ENCODE data around the gene PIP5K1C. TPM values are rescaled to one million over a fixed set of nuclear protein-coding genes. Genes with fewer than 3 reads are reported as not detected.

PIP5K1C gene
- total and polyA plus RNA-seq, 9 of the 15 experiments (the other 6 are each of a cell fraction or from before 2014, with no cell fraction given), result 0.38 to 22.1 (median 4.1) TPM

DNA sequence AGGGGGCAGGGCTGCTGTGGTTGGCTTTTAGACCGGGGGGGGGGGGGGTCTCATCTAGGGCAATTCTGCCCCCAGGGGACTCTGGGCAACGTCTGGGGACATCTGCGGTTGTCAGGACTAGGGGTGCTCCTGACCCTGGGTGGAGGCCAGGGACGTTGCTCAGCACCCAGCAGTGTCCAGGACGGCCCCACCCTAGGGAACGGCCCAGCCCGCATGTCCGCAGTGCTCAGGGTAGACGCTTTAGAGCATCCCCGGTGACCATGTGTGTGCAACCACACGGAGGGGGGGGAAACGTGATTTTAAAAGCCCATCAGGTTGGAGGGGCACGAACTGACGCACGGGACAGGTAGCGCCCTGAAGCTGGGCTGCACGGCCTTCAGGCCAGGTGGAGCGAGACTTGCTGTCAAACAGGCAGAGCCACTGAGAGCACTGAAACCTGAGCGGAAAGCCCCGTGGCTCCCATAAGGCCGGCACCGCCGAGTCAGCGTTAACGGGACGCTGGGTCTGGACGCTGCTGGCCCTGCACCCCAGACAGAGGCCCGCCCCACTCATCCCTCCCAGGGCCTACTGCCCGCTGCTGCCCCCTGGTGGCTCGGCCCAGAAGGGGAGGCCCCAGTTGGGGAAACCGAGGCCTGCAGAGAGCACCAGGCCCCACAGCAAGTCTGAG, 82.0 kb downstream of the PIP5K1C start (continued):
- no peak for TF ChIP-seq NKRF (IDR thresholded peaks at IDR 0.05; ENCODE audit: borderline replicate concordance)
- TF ChIP-seq BHLHE40 (IDR thresholded peaks at IDR 0.05; ENCODE audit: low read length), result no peak
- TF ChIP-seq TAF1 (IDR thresholded peaks at IDR 0.05; ENCODE audit: control insufficient read depth, extremely low read depth, insufficient read depth, low read length, severe bottlenecking), result no peak
- no peak for TF ChIP-seq GABPA (tag; conservative IDR thresholded peaks at IDR 0.05; ENCODE audit: low read depth)
- peak; percentile 61; the same call in 1 of the 2 replicates for TF ChIP-seq GABPB1 (CRISPR knock-in tag; IDR thresholded peaks at IDR 0.05)
- TF ChIP-seq, protein P1, sequence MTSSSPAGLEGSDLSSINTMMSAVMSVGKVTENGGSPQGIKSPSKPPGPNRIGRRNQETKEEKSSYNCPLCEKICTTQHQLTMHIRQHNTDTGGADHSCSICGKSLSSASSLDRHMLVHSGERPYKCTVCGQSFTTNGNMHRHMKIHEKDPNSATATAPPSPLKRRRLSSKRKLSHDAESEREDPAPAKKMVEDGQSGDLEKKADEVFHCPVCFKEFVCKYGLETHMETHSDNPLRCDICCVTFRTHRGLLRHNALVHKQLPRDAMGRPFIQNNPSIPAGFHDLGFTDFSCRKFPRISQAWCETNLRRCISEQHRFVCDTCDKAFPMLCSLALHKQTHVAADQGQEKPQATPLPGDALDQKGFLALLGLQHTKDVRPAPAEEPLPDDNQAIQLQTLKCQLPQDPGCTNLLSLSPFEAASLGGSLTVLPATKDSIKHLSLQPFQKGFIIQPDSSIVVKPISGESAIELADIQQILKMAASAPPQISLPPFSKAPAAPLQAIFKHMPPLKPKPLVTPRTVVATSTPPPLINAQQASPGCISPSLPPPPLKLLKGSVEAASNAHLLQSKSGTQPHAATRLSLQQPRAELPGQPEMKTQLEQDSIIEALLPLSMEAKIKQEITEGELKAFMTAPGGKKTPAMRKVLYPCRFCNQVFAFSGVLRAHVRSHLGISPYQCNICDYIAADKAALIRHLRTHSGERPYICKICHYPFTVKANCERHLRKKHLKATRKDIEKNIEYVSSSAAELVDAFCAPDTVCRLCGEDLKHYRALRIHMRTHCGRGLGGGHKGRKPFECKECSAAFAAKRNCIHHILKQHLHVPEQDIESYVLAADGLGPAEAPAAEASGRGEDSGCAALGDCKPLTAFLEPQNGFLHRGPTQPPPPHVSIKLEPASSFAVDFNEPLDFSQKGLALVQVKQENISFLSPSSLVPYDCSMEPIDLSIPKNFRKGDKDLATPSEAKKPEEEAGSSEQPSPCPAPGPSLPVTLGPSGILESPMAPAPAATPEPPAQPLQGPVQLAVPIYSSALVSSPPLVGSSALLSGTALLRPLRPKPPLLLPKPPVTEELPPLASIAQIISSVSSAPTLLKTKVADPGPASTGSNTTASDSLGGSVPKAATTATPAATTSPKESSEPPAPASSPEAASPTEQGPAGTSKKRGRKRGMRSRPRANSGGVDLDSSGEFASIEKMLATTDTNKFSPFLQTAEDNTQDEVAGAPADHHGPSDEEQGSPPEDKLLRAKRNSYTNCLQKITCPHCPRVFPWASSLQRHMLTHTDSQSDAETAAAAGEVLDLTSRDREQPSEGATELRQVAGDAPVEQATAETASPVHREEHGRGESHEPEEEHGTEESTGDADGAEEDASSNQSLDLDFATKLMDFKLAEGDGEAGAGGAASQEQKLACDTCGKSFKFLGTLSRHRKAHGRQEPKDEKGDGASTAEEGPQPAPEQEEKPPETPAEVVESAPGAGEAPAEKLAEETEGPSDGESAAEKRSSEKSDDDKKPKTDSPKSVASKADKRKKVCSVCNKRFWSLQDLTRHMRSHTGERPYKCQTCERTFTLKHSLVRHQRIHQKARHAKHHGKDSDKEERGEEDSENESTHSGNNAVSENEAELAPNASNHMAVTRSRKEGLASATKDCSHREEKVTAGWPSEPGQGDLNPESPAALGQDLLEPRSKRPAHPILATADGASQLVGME (CRISPR knock-in tag; IDR thresholded peaks at IDR 0.05), result no peak
- TF ChIP-seq ZNF282 (CRISPR knock-in tag; IDR thresholded peaks at IDR 0.05), result no peak
- no peak for TF ChIP-seq HDAC2 (IDR thresholded peaks at IDR 0.05)
- TF ChIP-seq FOXA1 (IDR thresholded peaks at IDR 0.05; ENCODE audit: borderline replicate concordance), result no peak
- no peak for TF ChIP-seq RERE (CRISPR knock-in tag; IDR thresholded peaks at IDR 0.05; ENCODE audit: borderline replicate concordance)
- TF ChIP-seq GABPB2 (CRISPR knock-in tag; conservative IDR thresholded peaks at IDR 0.05), result no peak
